H7 (cell line): ENCODE measurements around the gene DAPK2. TPM values are rescaled to one million over a fixed set of nuclear protein-coding genes. Genes with fewer than 3 reads are reported as not detected.

Experiments
- DNase-seq: peaks from one replicate; pipeline ENCODE4 v3.0.0; 2012
- H3K27me3 ChIP-seq: 2 replicates; pipeline ENCODE4 v1.6.0; 2011; ENCODE audit warnings: mild to moderate bottlenecking, low read length; ENCODE audit not compliant: control insufficient read depth, insufficient read depth
- H3K36me3 ChIP-seq: replicated peaks from 2 replicates; pipeline ENCODE4 v1.5.1; 2011; ENCODE audit warnings: low read length; ENCODE audit not compliant: control insufficient read depth, insufficient read depth
- H3K4me3 ChIP-seq: 2 replicates; pipeline ENCODE4 v1.5.1; 2011; ENCODE audit warnings: low read depth, mild to moderate bottlenecking, control low read depth, low read length, moderate library complexity; ENCODE audit not compliant: insufficient read depth
- total RNA-seq: library from RNA; depleted of rRNA; stranded (reverse); fragments of >200 nt; shearing (Covaris generic); gene quantifications from 2 replicates; pipeline ENCODE4 v1.2.3, GENCODE V29; 2014; rRNA removed

DAPK2 gene
- total RNA-seq, 1 experiment from 2014 or later = 1.9 TPM

DNA sequence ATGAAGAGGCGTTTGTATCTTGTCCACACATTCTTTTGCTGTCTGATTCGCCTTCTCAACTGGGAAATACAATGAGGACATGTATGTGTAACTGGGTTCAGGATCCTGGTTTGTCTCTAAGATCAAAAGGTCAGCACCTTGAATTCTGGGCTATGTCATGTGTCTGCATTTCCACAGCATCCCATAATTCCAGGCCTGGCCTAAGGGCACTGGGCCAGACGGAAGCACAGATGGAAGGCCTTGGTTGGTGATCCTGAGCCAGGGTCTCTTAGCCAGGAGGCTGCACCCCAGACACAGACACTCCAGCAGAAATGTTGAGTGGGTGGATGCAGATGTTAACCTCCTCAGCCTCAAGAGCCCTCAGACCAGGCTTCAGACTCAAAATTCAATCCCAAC lies 188.8 kb downstream of the DAPK2 start:
- DNase-seq = no peak
- Histone ChIP-seq H3K36me3 (no peaks in the 10 kb centered on the region), H3K27me3 (no peaks in the 10 kb centered on the region), H3K4me3 (no peak overlapping the region)

Other genes with a start within 250 kb of the DAPK2 start
- 36.9 and 40.1 TPM in 2 replicates for gene HERC1, start 212.5 kb downstream of the DAPK2 start, total RNA-seq
- 105 and 120 TPM in 2 replicates for gene CIAO2A, start 47.4 kb upstream of the DAPK2 start, total RNA-seq
- 19.1 and 19.4 TPM in 2 replicates for gene SNX1, start 49.5 kb upstream of the DAPK2 start, total RNA-seq
- gene SNX22, start 105.2 kb upstream of the DAPK2 start, total RNA-seq = 1.7 and 2.1 TPM in 2 replicates
- gene PPIB, start 116.5 kb upstream of the DAPK2 start, total RNA-seq = 293 and 356 TPM in 2 replicates